CD4-positive, alpha-beta T cell treated with Interleukin-15 for 1 hour (primary cell): ENCODE measurements around the gene PRTG.
"Not testable (repeated sequence)": the region's sequence is repeated elsewhere in the genome, so short reads cannot be mapped to it uniquely, and the experiment has no call there.

ENCODE experiments used
- DNase-seq: peaks from one replicate; pipeline ENCODE4 v3.0.0-alpha.2; 2020

Gene PRTG

DNA sequence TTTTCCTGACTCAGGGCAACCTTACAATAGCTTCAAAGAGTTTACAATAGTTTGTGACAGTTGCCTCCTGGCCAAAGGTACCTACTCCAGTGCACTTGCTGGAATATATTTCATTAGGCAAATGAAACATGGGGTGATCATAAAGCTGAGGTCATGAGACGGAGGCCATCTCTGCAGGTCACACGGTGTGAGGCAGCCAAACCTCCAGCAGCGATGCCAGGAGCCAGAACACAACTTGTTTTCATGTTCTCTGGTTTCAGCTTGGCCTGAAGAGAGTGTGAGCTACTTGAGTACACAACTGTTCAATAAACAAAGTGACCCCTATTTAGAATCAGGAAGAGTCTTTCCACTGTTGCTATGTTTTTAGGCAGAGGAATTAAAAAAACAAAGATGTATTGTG is 112.1 kb downstream of the PRTG start:
- DNase-seq, result no peak

DNA sequence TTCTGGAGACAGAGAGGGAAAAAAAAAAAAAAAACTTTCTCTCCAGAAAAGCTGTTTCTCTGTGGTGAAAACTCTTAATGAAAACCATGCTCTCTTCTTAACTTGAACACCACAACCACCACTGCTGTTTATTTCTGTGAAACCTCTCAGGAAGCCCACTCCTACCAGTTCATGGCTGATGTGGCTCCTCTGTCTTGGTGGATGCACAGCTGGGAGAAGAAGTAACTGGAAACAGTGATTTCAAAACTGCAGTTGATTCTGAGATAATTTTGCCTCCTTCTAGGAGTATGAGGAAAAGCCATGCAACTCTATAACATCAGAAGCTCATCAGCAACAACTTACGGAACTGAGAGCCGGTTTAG is 114.6 kb downstream of the PRTG start:
- DNase-seq, result no peak

GRCh38 chr15:55627730-55628368 is 115.1 kb downstream of the PRTG start:
- no peak for DNase-seq

GRCh38 chr15:55619783-55620182 is 123.2 kb downstream of the PRTG start:
- no peak for DNase-seq

- no peak for DNase-seq
Observed at GRCh38 chr15:55618387-55618786, 124.6 kb downstream of the PRTG start.

GRCh38 chr15:55615445-55615844 is 127.5 kb downstream of the PRTG start:
- DNase-seq, result no peak

DNA sequence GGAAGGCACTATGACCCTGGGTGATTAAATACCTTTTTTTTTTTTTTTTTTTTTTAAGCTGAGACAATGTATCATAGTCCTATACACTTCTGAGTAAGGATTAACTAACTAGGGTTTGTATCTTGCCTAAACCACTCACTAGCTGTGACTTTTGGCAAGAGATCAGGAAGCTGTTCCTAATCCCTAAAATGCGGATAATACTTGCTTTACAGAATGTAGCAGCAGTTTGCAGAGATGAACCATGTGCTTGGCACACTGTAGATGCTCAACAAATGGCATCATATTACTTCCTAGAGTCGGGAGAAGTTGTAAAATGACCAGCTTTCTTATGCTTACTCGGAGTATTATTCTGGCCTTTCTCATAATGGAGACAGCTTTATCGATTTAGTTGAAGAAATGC is 129.2 kb downstream of the PRTG start:
- DNase-seq, result no peak

GRCh38 chr15:55606214-55606613 is 136.7 kb downstream of the PRTG start:
- DNase-seq, result no peak

- DNase-seq, result no peak
Observed at GRCh38 chr15:55601374-55601773, 141.6 kb downstream of the PRTG start.

- no peak for DNase-seq
Observed at GRCh38 chr15:55599439-55599838, 143.5 kb downstream of the PRTG start.

GRCh38 chr15:55593019-55593418 is 149.9 kb downstream of the PRTG start:
- DNase-seq, result not testable (repeated sequence)

DNA sequence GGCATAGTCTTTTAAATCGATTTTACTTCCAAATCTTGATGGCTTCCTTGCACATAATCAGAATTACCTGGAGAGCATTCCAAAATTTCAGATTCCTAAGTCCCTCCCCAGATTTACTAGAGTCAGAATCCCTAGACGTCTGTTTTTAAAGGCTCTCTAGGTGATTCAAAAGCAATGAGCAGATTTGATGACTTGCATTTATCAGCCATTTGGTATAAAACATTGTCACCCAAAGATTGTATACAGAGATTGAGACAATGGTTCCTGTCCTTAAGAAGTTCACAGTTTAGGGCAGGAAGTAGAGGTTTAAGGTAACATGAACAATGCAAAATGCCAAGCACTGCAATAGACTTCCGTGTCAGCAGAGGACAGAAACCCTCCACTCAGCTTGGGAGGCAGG is 152.2 kb downstream of the PRTG start:
- no peak for DNase-seq

DNA sequence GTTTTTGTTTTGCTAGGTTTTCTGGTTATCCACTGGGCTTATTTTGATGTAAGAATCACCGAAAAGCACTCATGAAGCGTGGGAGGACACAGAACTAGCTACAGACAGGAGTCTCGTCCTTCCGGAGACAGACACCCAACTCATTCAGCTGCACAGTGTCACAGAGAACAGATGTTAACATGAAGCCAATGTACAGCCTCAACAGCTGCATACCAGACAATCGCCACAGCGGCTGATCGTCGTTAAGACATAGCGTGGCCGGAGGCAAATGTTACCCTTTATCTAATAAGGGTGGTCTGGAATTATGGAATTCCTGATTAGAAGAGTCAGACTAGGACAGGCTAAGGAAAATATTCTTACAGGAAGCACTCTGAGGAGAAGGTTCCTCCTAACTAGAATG is 153.7 kb downstream of the PRTG start:
- DNase-seq, result no peak

DNA sequence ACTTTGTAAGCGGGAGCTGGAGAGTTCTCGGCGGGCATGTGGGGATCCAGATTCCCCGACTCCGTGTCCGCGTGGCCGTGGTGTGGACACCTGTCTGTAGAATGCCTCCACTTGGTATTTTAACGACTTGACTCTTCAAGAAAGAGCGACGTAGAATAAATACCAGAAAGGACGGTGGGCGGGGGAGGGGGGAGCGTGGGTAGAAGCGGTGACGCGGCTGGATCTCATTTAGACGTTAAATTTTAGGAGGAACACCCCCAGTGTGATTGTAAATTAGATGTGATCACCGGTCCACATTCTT is 154.2 kb downstream of the PRTG start:
- DNase-seq, result no peak

GRCh38 chr15:55588070-55588814 is 154.7 kb downstream of the PRTG start, which contains the start of gene PYGO1:
Gene PYGO1, minus strand, starts transcription at chr15:55588345. Its CDS starts 462 bp downstream, at chr15:55587883.
- DNase-seq, result no peak

DNA sequence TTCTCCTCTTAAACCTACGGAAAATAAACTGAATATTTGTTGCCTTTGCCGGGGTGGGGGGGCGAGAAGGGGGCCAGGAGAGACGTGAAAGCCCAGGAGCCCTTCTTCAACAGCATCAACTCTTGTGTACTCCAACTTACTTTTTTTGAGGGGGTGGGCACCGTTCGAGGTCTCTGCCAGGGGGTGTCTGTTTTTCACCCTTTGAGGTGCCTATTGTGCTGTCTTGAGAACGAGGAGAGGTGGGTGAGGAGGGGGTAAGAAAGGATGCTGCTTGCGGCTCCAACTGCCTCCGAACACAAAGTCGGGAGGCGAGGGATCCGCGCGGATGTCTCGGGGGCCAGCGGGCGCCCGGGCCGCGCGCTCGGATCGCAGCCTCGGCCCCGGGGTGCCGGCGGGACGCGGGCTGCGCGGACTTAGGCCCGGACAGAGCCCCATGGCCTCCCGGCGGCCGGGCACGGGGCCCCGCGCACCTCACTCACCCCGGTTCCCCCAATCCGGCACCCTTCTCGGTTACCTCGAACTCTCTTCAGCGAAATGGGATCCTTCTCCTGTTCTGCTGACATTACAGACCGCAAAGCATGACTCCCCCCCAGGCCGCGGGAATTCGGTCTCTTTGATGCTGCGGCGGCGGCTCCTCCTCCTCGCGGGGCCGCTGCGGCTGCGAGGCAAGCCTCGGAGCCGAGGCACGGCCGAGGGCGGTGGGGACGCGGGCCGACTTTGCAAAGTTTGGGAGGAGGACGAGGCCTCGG is 155.5 kb downstream of the PRTG start:
- no peak for DNase-seq

- no peak for DNase-seq
Observed at GRCh38 chr15:55586808-55587207, 156.1 kb downstream of the PRTG start.

- DNase-seq, result no peak
Observed at GRCh38 chr15:55576943-55577342, 166.0 kb downstream of the PRTG start.

DNA sequence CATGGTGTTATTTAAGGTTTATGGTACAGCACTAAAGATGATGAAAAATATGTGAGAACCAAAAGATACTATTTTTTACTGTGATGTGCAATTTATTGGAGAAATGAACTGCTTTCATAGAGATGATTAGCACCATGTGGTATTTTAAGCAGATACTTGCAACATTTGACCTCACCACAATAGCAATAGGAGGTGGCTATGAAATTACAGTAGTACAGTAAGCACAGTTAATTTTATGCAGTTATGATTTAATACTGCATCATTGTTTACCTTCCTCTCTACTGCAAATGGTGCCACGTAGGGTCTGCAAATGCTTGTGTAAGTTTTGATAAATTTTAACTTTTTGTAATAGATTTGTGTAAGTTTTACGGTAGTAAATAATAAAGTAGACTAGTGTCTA is 168.9 kb downstream of the PRTG start:
- no peak for DNase-seq

DNA sequence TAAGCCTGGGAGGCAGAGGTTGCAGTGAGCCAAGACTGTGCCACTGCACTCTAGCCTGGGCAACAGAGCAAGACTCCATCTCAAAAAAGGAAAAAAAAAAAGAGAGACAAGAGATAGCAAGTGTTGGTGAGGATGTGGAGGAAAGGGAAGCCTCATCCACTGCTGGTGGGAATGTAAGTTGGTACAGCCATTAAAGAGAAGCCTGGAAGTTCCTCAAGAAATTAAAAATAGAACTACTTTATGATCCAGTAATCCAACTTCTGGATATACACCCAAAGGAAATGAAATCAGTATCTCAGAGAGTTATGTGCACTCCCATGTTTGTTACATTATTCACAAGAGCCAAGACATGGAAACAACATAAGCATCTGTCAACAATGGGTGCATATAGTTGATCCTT is 169.7 kb downstream of the PRTG start:
- no peak for DNase-seq

- no peak for DNase-seq
Observed at GRCh38 chr15:55564347-55565145, 178.4 kb downstream of the PRTG start.

DNA sequence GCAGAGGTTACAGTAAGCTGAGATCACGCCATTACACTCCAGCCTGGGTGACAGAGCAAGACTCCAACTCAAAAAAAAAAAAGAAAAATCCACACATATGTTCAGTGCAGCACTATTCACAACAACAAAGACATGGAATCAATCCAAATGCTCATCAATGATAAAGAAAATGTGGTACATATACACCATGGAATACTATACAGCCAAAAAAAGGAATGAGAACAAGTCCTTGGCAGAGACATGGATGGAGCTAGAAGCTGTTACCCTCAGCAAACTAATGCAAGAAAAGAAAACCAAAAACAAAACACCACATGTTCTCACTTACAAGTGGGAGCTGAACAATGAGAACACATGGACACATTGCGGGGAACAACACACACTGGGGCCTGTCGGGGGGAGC is 180.4 kb downstream of the PRTG start:
- DNase-seq, result no peak
